ENCODE data around the gene TPSD1.
"Not testable (repeated sequence)": the region's sequence is repeated elsewhere in the genome, so short reads cannot be mapped to it uniquely, and the experiment has no call there.

DNA sequence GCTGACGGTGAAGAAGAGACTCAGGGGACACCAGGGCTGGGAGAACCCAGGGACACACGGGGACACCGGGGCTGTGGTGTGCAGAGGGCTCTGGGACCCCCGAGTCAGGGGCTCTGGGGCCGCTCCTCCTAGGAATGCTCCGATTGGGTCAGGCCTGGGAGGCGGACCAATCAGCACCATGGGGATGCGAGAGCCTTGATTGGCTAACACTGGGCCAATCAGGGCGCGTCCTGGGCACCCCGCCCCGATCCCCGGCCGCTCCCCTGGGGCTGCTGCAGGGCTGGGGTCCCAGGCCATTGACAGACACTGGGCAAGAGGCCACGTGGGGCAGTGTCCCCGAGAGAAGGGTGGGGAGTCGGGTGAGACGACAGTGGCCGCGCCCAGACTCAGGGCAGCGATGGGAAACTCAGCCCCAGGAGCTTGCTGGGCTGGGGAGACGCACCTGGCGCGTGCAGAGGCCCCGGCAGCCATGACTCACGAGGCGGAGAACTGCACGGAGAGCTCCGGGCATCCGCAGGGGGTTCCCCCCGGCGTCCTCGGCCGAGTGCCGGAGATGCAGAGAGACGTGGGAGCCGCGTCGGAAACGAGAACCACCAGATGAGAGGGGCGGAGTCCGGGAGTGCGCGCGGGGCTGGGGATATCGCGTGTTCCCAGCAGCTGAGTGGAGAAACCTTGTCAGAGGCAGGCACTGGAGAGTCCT, 23.7 kb upstream of the TPSD1 start:
- not testable (repeated sequence) for TF ChIP-seq POLR2A (IDR thresholded peaks at IDR 0.05; ENCODE audit: low read length); GATA1 (IDR thresholded peaks at IDR 0.05; ENCODE audit: low read depth, low read length)

Measured in erythroblast (primary cell).